ENCODE measurements around the gene TUSC2. TPM values are rescaled to one million over a fixed set of nuclear protein-coding genes. Genes with fewer than 3 reads are reported as not detected.
"Not testable (repeated sequence)": the region's sequence is repeated elsewhere in the genome, so short reads cannot be mapped to it uniquely, and the experiment has no call there.

Gene TUSC2
- total RNA-seq, 2 donors from 2014 or later = 17.7 to 18.0 TPM

DNA sequence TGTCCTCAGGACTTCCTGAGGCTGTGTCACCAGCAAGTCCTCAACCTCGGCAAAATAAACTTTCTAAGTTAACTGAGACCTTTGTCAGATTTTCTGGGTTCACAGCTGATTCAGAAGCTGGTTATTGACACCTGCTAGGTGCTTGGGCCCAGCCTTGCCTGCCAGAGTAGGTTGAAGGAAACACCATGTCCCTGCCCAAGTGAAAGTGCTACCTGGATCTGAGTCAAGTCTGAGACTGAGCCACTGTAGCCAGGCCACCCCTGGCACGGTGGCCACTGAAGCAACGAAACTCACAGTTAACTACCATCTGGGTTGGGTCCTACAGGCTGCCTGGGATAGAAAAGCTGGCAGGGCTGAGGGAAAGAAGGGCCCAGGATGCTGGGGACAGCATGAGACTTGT, 13.7 kb downstream of the TUSC2 start:
- H3K9me3 ChIP-seq (ENCODE audit: control insufficient read depth, low read length, poor library complexity, severe bottlenecking) = no peaks in the 10 kb centered on the region
- H3K4me3 Mint-ChIP-seq = no peak overlapping the region
- DNase-seq (no peak), ATAC-seq (no peak)
- peaks cover 19% of the 10 kb centered on the region for H3K4me1 Mint-ChIP-seq
- H3K36me3 Mint-ChIP-seq (ENCODE audit: low read depth) = no peaks in the 10 kb centered on the region
- H3K27ac Mint-ChIP-seq = no peak overlapping the region
- H3K27me3 Mint-ChIP-seq = no peaks in the 10 kb centered on the region

DNA sequence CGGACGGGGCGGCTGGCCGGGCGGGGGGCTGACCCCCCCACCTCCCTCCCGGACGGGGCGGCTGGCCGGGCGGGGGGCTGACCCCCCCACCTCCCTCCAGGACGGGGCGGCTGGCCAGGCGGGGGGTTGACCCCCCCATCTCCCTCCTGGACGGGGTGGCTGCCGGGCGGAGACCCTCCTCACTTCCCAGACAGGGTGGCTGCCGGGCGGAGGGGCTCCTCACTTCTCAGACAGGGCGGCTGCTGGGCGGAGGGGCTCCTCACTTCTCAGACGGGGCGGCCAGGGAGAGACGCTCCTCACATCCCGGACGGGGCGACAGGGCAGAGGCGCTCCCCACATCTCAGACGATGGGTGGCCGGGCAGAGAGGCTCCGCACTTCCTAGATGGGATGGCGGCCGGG, 16.0 kb downstream of the TUSC2 start:
- not testable (repeated sequence) for H3K27me3 Mint-ChIP-seq; H3K4me3 Mint-ChIP-seq; DNase-seq; H3K27ac Mint-ChIP-seq; H3K9me3 ChIP-seq (ENCODE audit: control insufficient read depth, low read length, poor library complexity, severe bottlenecking); H3K36me3 Mint-ChIP-seq (ENCODE audit: low read depth); ATAC-seq
- peaks cover 13% of the 10 kb centered on the region for H3K4me1 Mint-ChIP-seq

DNA sequence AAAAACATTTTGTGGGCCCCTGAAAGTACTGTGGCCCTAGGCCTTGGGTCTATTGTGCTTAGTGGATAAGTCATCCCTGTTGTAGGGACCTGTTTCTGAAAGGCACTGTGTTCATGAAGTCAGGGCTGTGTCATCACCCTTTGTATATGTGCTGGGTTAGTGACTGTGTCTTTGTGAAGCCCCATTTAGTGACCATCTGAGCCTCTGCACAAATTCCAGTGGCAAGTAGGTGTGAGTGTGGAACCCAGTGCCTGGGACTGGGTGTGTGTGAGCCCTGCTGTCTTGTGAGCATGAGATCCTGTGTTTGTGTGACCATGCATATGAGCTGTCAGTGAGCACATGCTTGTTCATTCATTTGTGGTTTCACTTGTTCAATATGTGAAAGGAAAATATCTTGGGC, 23.4 kb downstream of the TUSC2 start:
- DNase-seq = no peak
- Mint-ChIP-seq H3K27me3 (no peaks in the 10 kb centered on the region), H3K4me3 (no peak overlapping the region), H3K4me1 (peaks cover 11% of the 10 kb centered on the region), H3K36me3 (ENCODE audit: low read depth) (no peaks in the 10 kb centered on the region), H3K27ac (no peak overlapping the region)
- no peaks in the 10 kb centered on the region for H3K9me3 ChIP-seq (ENCODE audit: control insufficient read depth, low read length, poor library complexity, severe bottlenecking)
- ATAC-seq = no peak

DNA sequence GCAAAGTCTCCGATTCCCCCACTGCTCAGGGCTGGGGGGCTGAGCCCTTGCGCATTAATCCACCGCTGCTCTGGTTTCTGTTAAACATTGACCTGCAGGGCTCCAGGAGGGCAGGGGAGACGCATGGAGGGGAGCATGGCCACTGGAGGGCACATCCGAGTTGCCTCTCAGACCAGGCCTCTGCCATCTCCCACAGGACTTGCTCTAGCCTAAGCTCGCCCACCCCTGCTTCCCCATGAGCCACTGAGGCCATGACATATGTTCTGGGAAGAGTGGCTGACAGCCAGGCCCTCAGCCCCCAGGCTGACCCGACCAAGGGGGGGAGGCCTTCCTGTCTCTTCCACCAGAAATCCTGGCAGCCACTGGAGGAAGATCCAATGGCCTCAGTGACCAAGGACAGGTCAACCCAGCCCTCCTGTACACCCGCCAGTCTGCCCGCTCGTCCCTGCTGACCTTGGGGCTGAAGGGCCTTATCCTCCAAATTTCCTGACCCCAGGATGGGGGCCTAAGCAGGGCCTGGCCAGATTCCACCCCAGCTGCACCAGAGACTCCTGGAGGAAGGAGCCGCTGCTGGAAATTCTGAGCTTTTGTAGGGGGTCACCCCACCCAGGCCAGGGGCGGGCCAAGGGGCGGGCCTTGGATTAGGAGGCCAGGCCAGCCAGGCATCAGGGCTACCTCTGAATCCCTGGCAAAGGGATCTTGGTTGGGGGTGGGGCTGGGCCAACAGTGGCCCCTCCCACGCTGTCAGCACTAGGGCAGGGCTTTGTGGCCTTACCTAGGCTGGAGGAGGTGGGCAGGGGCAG, 24.8 kb downstream of the TUSC2 start, which contains the start of gene HYAL1:
Gene HYAL1, minus strand, starts transcription at position 562 of the 803 bp plus-strand sequence. CDS start 618 bp downstream, outside the sequence.
- Mint-ChIP-seq H3K4me3 (no peak within 1 kb of the TSS), H3K27ac (peak within 1 kb of the TSS; percentile 41), H3K36me3 (ENCODE audit: low read depth) (no peaks in the 10 kb centered on the region), H3K27me3 (no peaks in the 10 kb centered on the region), H3K4me1 (peaks cover 19% of the 10 kb centered on the region)
- ATAC-seq = no peak
- DNase-seq = peak in 1 of 3 donors; percentile 4
- no peaks in the 10 kb centered on the region for H3K9me3 ChIP-seq (ENCODE audit: control insufficient read depth, low read length, poor library complexity, severe bottlenecking)

DNA sequence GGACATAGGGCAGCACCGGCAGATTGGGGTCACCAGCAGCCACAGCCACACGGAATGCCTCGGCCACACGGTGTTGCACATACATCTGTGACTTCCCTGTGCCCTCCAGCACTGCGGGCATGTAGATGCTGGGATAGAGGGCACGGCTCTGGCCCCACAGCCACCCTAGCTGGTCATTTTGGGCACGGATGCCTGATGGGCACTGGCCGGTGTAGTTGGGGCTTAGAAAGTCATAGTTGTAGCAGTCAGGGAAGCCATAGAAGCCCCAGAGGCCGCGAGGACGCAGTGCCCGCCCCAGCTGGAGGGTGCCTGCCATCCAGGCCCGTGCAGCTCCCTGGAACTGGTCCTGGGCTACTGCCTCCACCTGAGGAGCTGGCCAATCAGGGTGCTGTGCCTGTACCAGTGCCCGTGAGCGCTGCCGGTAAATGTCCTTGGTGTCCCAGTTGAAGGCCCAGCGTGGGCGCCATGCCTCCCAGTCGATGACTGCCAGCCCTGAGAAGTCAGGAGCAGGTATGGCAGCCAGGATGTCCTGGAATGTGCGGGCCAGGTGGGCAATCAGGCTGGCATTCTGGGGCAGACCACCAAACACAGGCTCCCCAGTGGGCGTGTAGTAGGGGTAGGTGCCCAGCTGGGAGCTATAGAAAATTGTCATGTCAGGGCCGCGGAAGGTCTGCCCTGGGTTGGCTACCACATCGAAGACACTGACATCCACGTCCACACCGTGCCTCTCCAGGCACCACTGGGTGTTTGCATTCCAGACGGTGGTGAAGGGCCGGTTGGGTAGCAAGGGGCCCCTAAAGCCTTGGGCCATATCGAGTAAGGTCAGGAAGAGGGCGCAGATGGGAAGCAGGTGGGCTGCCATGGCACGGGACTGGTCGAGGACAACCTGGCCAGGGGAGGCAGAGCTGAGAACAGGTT, 25.7 kb downstream of the TUSC2 start:
- H3K4me3 Mint-ChIP-seq = no peak overlapping the region
- H3K4me1 Mint-ChIP-seq = peaks cover 22% of the 10 kb centered on the region
- DNase-seq = no peak
- no peak for ATAC-seq
- H3K9me3 ChIP-seq (ENCODE audit: control insufficient read depth, low read length, poor library complexity, severe bottlenecking) = no peaks in the 10 kb centered on the region
- peak overlapping the region; percentile 41 for H3K27ac Mint-ChIP-seq
- no peaks in the 10 kb centered on the region for H3K27me3 Mint-ChIP-seq
- H3K36me3 Mint-ChIP-seq (ENCODE audit: low read depth) = no peaks in the 10 kb centered on the region

DNA sequence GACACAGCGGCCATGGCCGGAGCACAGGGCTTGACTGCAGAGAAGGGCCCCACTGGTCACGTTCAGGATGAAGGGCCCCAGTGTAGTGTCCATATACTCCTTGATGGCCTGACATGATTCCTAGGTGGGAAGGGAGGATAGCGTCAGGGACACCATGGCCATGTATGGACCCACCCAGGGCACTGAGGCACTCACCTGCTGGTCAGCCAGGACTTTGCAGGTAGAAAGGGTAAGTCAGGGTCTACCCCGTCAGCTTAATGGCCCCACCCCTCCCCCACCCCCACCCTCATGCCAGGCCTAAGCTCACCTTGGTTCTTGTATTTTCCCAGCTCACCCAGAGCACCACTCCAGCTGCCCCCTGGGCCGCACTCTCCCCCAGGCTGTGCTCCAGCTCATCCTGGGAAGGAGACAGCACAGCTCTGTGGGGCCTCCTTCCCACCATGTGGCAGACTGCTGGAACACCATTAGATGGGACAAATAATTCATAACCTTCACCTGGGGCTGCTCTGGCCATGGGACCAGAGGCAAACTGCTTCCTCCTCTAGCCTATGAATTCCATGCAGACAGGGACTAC, 27.3 kb downstream of the TUSC2 start:
- peak overlapping the region; percentile 97 for H3K27ac Mint-ChIP-seq
- peaks cover 22% of the 10 kb centered on the region for H3K4me1 Mint-ChIP-seq
- no peaks in the 10 kb centered on the region for H3K9me3 ChIP-seq (ENCODE audit: control insufficient read depth, low read length, poor library complexity, severe bottlenecking)
- H3K4me3 Mint-ChIP-seq = peak overlapping the region; percentile 96
- H3K27me3 Mint-ChIP-seq = no peaks in the 10 kb centered on the region
- no peaks in the 10 kb centered on the region for H3K36me3 Mint-ChIP-seq (ENCODE audit: low read depth)
- ATAC-seq (no peak), DNase-seq (no peak)

DNA sequence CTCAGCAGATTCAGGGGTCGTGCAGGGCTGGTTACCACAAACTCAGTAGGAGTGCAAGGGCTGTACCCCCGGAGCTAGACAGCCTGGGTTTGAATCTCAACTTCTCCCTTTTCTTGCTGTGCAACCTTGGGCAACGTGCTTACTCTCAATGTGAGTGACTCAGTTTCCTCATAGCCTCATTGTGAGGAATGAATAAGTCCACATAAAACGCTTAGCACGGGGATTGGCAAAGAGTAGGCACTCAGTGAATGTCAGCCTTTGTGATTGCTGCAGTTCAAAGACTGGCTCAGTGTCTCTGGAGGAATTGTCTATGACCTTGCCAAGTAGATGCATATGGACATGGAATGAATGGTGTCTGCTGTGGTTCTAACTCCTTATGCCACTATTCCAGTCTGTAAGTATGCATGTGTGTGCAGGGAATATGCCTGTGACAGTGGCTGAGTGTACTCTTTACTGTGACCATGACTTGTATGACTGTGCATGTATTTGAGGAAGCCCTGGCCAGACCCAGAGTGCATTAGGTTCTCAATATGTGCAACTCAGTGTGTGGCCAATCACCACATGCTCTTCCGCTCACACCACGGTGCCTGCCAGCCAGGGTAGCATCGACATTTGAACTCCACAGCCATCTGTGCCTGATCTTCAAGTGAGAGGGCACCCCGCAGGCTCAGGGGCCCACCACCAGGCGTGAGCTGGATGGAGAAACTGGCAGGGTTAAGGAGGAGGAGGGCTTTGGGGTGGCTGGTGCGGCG, 27.9 kb downstream of the TUSC2 start:
- Mint-ChIP-seq H3K4me1 (peaks cover 22% of the 10 kb centered on the region), H3K27me3 (no peaks in the 10 kb centered on the region), H3K4me3 (peak overlapping the region; percentile 96), H3K27ac (peak overlapping the region; percentile 97), H3K36me3 (ENCODE audit: low read depth) (no peaks in the 10 kb centered on the region)
- DNase-seq = no peak
- no peaks in the 10 kb centered on the region for H3K9me3 ChIP-seq (ENCODE audit: control insufficient read depth, low read length, poor library complexity, severe bottlenecking)
- ATAC-seq = no peak

DNA sequence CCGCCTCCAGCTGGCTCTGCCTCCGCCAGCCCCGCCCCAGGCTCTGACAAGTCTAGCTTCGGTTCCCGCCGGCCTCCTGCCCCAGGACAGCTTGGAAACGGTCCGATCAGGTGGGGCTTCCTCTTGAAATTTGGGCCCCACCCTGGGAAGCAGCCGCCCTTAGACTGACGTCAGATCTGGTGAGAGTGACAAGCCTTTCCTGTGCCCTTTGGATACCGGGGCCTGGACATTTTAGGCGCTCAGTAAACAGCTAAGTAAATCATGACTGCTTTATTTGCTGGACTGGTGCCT, 28.4 kb downstream of the TUSC2 start:
- DNase-seq (no peak), ATAC-seq (no peak)
- no peaks in the 10 kb centered on the region for H3K9me3 ChIP-seq (ENCODE audit: control insufficient read depth, low read length, poor library complexity, severe bottlenecking)
- Mint-ChIP-seq H3K36me3 (ENCODE audit: low read depth) (no peaks in the 10 kb centered on the region), H3K27me3 (no peaks in the 10 kb centered on the region), H3K27ac (peak overlapping the region; percentile 97), H3K4me3 (peak overlapping the region; percentile 96), H3K4me1 (peaks cover 22% of the 10 kb centered on the region)

DNA sequence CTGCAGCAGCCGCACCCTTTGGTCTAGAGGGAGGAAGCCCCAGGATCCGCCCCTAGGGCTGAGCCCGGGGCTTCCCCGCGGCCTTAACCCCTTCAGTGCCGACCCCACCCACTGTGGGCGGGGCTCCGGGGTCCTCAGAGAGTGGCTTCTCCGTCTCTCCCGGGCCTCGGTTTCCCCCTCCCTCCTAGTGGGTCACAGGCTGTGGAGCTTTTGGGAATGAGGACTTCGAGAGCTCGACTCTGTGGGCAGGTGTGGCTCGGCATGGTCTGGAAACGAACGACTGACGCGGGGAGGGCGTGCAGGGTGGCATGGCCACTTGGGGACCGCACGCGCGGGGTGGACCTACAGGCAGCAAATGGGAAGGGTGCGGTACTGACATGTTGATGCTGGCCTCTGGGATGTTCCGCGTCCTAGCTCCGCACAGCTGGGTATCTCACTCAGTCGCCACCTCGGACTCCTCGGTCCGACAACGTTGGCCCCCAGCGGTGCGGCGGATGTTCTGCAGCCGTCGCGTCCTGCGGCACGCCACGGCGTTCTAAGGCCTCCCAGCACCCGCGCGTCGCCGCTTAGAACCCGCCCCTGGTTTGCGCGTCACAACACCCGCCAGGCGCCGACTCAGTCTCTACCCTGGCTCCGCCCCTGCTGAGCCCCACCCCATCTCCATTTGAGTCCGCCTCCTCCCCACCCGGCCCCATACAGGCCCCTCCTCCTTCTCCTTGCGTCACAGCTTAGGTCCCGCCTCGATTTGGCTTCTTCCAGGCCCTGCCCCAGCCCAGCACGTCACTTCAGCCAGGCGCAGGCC, 29.0 kb downstream of the TUSC2 start, which contains the start of the genes HYAL3 and NAA80:
Gene HYAL3, minus strand, starts transcription at position 570 of the 802 bp plus-strand sequence. CDS start 3,803 bp downstream, outside the sequence.
Gene NAA80, minus strand, starts transcription at position 570 of the 802 bp plus-strand sequence. CDS start 1,942 bp downstream, outside the sequence.
- Mint-ChIP-seq H3K27ac (peak within 1 kb of the TSS; percentile 97), H3K4me3 (peak within 1 kb of the TSS; percentile 96), H3K36me3 (ENCODE audit: low read depth) (no peaks in the 10 kb centered on the region), H3K27me3 (no peaks in the 10 kb centered on the region), H3K4me1 (peaks cover 22% of the 10 kb centered on the region)
- peak; percentile 97 to 99 (median 97) for DNase-seq
- peak; percentile 87 for ATAC-seq
- H3K9me3 ChIP-seq (ENCODE audit: control insufficient read depth, low read length, poor library complexity, severe bottlenecking) = no peaks in the 10 kb centered on the region

DNA sequence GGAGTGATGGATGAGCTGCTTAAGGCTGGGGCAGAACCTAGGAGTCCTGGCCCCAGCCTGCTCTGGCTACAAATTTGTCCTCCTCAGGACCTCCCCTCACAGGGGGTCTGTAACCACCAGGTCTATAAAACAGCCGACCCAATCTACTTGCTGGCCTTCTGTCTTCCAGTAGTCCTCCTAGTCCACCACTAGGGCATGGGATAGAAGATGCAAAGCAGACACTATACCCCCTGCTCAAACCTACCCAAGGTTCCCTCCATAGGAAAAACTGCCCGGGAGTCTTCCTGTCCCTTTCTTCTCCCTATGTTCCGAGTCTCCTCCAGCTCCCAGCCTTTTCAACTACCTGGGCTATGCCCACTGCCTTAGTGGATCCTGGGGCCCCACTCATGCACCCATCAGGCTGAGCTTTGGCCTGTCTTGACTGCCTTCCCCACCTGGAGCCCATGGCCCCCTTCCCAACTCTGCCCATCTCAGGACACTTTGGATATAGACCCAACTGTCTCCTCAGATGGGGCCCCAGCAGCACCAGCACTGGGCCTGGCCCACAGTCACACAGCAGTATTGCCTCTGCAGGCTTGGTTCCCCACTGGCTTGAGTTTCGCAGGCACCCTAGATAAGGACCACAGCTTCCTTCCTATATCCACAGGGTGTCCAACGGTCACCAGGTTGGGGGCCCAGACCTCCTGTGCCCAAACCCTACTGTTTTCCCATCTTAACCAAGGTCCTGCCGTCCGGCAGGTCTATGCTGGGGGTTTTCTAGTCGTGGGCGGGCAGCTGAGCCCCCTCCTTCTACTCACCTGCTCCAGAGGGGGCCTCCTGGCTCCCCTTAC, 29.9 kb downstream of the TUSC2 start:
- peaks cover 22% of the 10 kb centered on the region for H3K4me1 Mint-ChIP-seq
- no peaks in the 10 kb centered on the region for H3K36me3 Mint-ChIP-seq (ENCODE audit: low read depth)
- ATAC-seq (no peak), DNase-seq (no peak)
- no peaks in the 10 kb centered on the region for H3K27me3 Mint-ChIP-seq
- peak overlapping the region; percentile 96 for H3K4me3 Mint-ChIP-seq
- H3K9me3 ChIP-seq (ENCODE audit: control insufficient read depth, low read length, poor library complexity, severe bottlenecking) = no peaks in the 10 kb centered on the region
- peak overlapping the region; percentile 97 for H3K27ac Mint-ChIP-seq

DNA sequence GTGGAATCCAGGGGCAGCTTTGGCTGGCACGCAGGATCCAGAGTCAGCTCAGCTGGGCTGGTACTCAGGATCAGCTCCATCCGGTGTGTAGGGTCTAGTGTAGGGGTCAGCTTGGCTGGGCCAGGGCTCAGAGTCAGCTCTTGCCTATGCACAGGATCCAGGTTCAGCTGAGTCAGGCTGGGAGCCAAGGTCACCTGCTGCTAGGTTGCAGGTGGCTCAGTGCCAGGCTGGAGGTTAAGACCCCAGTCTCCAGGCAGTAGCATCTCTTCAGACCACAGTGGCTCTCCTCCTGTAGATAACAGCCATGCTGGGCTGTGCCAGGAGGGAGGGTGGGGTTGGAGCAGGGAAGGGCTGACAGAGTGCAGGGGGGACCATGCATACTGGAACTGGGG, 30.6 kb downstream of the TUSC2 start:
- ATAC-seq (no peak), DNase-seq (no peak)
- H3K4me3 Mint-ChIP-seq = no peak overlapping the region
- H3K4me1 Mint-ChIP-seq = peaks cover 28% of the 10 kb centered on the region
- H3K9me3 ChIP-seq (ENCODE audit: control insufficient read depth, low read length, poor library complexity, severe bottlenecking) = no peaks in the 10 kb centered on the region
- H3K36me3 Mint-ChIP-seq (ENCODE audit: low read depth) = no peaks in the 10 kb centered on the region
- peak overlapping the region; percentile 97 for H3K27ac Mint-ChIP-seq
- no peaks in the 10 kb centered on the region for H3K27me3 Mint-ChIP-seq
